Liver (tissue), 9 donors: ENCODE results near the gene INSR. TPM values are rescaled to one million over a fixed set of nuclear protein-coding genes. Genes with fewer than 3 reads are reported as not detected.
A peak's percentile ranks its signal among the peaks of the same experiment; 100 is the strongest.

Source experiments
- DNase-seq: peaks from one replicate; pipeline ENCODE4 v3.0.0-alpha.2; 2017; ENCODE audit warnings: low spot score
- H3K27ac ChIP-seq, 2 donors: one replicate each; pipeline ENCODE4 v1.7.0; 2013; ENCODE audit warnings: inconsistent platforms in 2 of 2, low read length in 2 of 2, control low read depth in 1 of 2, low read depth in 1 of 2, mild to moderate bottlenecking in 1 of 2
- H3K27me3 ChIP-seq, 4 donors: one replicate each; pipeline versions ENCODE4 v1.6.1 to v1.7.0; 2013; ENCODE audit warnings: low read length in 3 of 4, inconsistent platforms in 1 of 4, mild to moderate bottlenecking in 1 of 4, moderate library complexity in 1 of 4; ENCODE audit not compliant: control insufficient read depth in 4 of 4, insufficient read depth in 4 of 4
- H3K36me3 ChIP-seq, 4 donors: one replicate each; pipeline versions ENCODE4 v1.6.1 to v1.7.0; 2013; ENCODE audit warnings: low read length in 3 of 4, mild to moderate bottlenecking in 3 of 4, low read depth in 1 of 4, moderate library complexity in 1 of 4; ENCODE audit not compliant: control insufficient read depth in 4 of 4, insufficient read depth in 3 of 4
- H3K4me1 ChIP-seq, 4 donors: one replicate each; pipeline versions ENCODE4 v1.6.1 to v1.7.0; 2013; ENCODE audit warnings: low read length in 3 of 4, mild to moderate bottlenecking in 3 of 4, moderate library complexity in 1 of 4; ENCODE audit not compliant: control insufficient read depth in 4 of 4, insufficient read depth in 4 of 4
- H3K4me3 ChIP-seq, 3 donors: one replicate each; pipeline versions ENCODE4 v1.6.1 to v1.7.0; 2013; ENCODE audit warnings: low read length in 3 of 3, control low read depth in 1 of 3, low read depth in 1 of 3, mild to moderate bottlenecking in 1 of 3
- H3K9ac ChIP-seq, 2 donors: one replicate each; pipeline ENCODE4 v1.7.0; 2013; ENCODE audit warnings: low read length in 2 of 2, mild to moderate bottlenecking in 2 of 2, moderate library complexity in 2 of 2, control low read depth in 1 of 2, low read depth in 1 of 2
- H3K9me3 ChIP-seq, 4 donors: one replicate each; pipeline versions ENCODE4 v1.6.1 to v1.7.0; 2013; ENCODE audit warnings: low read length in 3 of 4; ENCODE audit not compliant: control insufficient read depth in 4 of 4
- EGR1 ChIP-seq, 2 donors: IDR thresholded peaks; 2 replicates each; pipeline ENCODE4 v1.6.1; 2016 to 2018; ENCODE audit warnings: antibody characterized with exemption in 2 of 2, low read depth in 2 of 2
- FOXA1 ChIP-seq: IDR thresholded peaks from 2 replicates; pipeline ENCODE4 v1.6.1; 2016; ENCODE audit warnings: antibody characterized with exemption
- FOXA2 ChIP-seq: IDR thresholded peaks from 2 replicates; pipeline ENCODE4 v1.6.1; 2016; ENCODE audit warnings: antibody characterized with exemption
- GABPA ChIP-seq, 2 donors: IDR thresholded peaks in 1 of 2; conservative IDR thresholded peaks in 1 of 2; 2 replicates each; pipeline ENCODE4 v1.6.1; 2016; ENCODE audit warnings: antibody characterized with exemption in 2 of 2, mild to moderate bottlenecking in 1 of 2, moderate library complexity in 1 of 2
- HNF4A ChIP-seq, 2 donors: conservative IDR thresholded peaks; 2 replicates each; pipeline ENCODE4 v1.6.1; 2016; ENCODE audit warnings: antibody characterized with exemption in 2 of 2, mild to moderate bottlenecking in 2 of 2
- HNF4G ChIP-seq: IDR thresholded peaks from 2 replicates; pipeline ENCODE4 v1.6.1; 2016; ENCODE audit warnings: antibody characterized with exemption
- MAX ChIP-seq: IDR thresholded peaks from 2 replicates; pipeline ENCODE4 v1.6.1; 2016; ENCODE audit warnings: antibody characterized with exemption
- NR2F2 ChIP-seq: IDR thresholded peaks from 2 replicates; pipeline ENCODE4 v1.6.1; 2016; ENCODE audit warnings: antibody characterized with exemption
- RAD21 ChIP-seq, 2 donors: IDR thresholded peaks; 2 replicates each; pipeline ENCODE4 v1.6.1; 2016; ENCODE audit warnings: antibody characterized with exemption in 2 of 2, mild to moderate bottlenecking in 2 of 2
- RXRA ChIP-seq, 2 donors: IDR thresholded peaks; 2 replicates each; pipeline ENCODE4 v1.6.1; 2017 to 2018; ENCODE audit warnings: antibody characterized with exemption in 2 of 2, mild to moderate bottlenecking in 1 of 2
- SP1 ChIP-seq: IDR thresholded peaks from 2 replicates; pipeline ENCODE4 v1.6.1; 2018; ENCODE audit warnings: antibody characterized with exemption, mild to moderate bottlenecking
- TAF1 ChIP-seq: conservative IDR thresholded peaks from 2 replicates; pipeline ENCODE4 v1.6.1; 2016; ENCODE audit warnings: antibody characterized with exemption, mild to moderate bottlenecking
- WGBS: extraction: QIAGEN DNeasy Blood & Tissue Kit; methylation state at CpG from one replicate; pipeline ENCODE4 v1.1.7; 2013; 5-methylcytosine and 5-hydroxymethylcytosine counted together
- polyA plus RNA-seq, 2 donors: library from polyadenylated mRNA; stranded (reverse) in 1 of 2; unstranded in 1 of 2; fragments of 200-250 nt in 1 of 2; fragments of >200 nt in 1 of 2; fragmentation: Nextera tagmentation in 1 of 2; extraction: Ambion mirVana in 1 of 2; gene quantifications; one replicate each; pipeline versions ENCODE4 v1.2.1 to v1.2.3, GENCODE V29; 2013 to 2015
- total RNA-seq, 2 donors: library from RNA; depleted of rRNA; stranded (reverse); fragments of >200 nt; gene quantifications; one replicate each; pipeline ENCODE4 v1.2.3, GENCODE V29; 2014
- TF ChIP-seq, protein P1 (sequence below): IDR thresholded peaks from 2 replicates; pipeline ENCODE4 v1.6.1; 2016; ENCODE audit warnings: antibody characterized with exemption
- donor health status: healthy.
- donor health status: healthy.
- donor health status: healthy.
- donor health status: healthy.
- donor health status: healthy.

The INSR gene
- total and polyA plus RNA-seq, 4 donors = 16.5 to 97.5 (median 50.8) TPM

- H3K27me3 ChIP-seq = no peaks in the 10 kb centered on the region
- peaks cover 3 to 6% (median 3%) of the 10 kb centered on the region in 4 donors for H3K36me3 ChIP-seq
- H3K27ac ChIP-seq = peak overlapping the region in 1 of 2 donors; percentile 18
- H3K9ac ChIP-seq = no peak overlapping the region
- DNase-seq = no peak
- peaks cover 6 to 10% (median 7%) of the 10 kb centered on the region in 4 donors for H3K4me1 ChIP-seq
- no peaks in the 10 kb centered on the region for H3K9me3 ChIP-seq
- no peak for TF ChIP-seq MAX
- TF ChIP-seq TAF1 = no peak
- TF ChIP-seq HNF4G = no peak
- WGBS = 76% methylated on average over 5 of the region's 5 CpGs
- H3K4me3 ChIP-seq = no peak overlapping the region
These were observed 21.2 kb downstream of the INSR start for GRCh38 chr19:7272856-7273578.

DNA sequence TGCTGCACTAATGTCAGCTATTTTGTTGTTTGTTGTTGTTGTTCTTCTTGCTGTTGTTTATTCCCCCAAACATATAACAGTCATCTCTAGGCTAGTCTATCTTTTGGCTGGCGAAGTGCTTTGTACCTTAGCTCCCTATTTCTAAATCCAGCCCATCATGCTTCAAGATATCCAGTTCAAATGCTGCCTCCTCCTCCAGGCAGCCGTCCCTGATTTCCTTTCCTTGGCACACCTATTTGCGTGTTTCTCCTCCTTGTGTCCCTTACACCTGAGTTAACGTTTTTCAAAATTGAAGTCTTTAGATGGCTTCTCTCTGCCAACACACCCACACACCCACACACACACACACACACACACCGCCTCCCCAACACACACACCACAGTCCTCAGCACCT, 25.5 kb downstream of the INSR start:
- peaks cover 6 to 15% (median 7%) of the 10 kb centered on the region in 4 donors for H3K4me1 ChIP-seq
- TF ChIP-seq FOXA1 = no peak
- no peak for TF ChIP-seq SP1
- TF ChIP-seq TAF1 = no peak
- no peak for TF ChIP-seq NR2F2
- TF ChIP-seq, protein P1, sequence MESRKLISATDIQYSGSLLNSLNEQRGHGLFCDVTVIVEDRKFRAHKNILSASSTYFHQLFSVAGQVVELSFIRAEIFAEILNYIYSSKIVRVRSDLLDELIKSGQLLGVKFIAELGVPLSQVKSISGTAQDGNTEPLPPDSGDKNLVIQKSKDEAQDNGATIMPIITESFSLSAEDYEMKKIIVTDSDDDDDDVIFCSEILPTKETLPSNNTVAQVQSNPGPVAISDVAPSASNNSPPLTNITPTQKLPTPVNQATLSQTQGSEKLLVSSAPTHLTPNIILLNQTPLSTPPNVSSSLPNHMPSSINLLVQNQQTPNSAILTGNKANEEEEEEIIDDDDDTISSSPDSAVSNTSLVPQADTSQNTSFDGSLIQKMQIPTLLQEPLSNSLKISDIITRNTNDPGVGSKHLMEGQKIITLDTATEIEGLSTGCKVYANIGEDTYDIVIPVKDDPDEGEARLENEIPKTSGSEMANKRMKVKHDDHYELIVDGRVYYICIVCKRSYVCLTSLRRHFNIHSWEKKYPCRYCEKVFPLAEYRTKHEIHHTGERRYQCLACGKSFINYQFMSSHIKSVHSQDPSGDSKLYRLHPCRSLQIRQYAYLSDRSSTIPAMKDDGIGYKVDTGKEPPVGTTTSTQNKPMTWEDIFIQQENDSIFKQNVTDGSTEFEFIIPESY = no peak
- TF ChIP-seq MAX = no peak
- TF ChIP-seq RAD21 (IDR thresholded peaks at IDR 0.05) = no peak
- TF ChIP-seq GABPA (IDR thresholded peaks at IDR 0.05 in 1 of 2, conservative IDR thresholded peaks at IDR 0.05 in 1 of 2) = no peak
- H3K4me3 ChIP-seq = no peak overlapping the region
- DNase-seq = no peak
- peak overlapping the region; percentile 6 to 47 for H3K27ac ChIP-seq
- no peaks in the 10 kb centered on the region for H3K9me3 ChIP-seq
- peaks cover 6 to 13% (median 9%) of the 10 kb centered on the region in 4 donors for H3K36me3 ChIP-seq
- H3K27me3 ChIP-seq = no peaks in the 10 kb centered on the region
- WGBS = 85% methylated on average over 5 of the region's 5 CpGs
- H3K9ac ChIP-seq = no peak overlapping the region

DNA sequence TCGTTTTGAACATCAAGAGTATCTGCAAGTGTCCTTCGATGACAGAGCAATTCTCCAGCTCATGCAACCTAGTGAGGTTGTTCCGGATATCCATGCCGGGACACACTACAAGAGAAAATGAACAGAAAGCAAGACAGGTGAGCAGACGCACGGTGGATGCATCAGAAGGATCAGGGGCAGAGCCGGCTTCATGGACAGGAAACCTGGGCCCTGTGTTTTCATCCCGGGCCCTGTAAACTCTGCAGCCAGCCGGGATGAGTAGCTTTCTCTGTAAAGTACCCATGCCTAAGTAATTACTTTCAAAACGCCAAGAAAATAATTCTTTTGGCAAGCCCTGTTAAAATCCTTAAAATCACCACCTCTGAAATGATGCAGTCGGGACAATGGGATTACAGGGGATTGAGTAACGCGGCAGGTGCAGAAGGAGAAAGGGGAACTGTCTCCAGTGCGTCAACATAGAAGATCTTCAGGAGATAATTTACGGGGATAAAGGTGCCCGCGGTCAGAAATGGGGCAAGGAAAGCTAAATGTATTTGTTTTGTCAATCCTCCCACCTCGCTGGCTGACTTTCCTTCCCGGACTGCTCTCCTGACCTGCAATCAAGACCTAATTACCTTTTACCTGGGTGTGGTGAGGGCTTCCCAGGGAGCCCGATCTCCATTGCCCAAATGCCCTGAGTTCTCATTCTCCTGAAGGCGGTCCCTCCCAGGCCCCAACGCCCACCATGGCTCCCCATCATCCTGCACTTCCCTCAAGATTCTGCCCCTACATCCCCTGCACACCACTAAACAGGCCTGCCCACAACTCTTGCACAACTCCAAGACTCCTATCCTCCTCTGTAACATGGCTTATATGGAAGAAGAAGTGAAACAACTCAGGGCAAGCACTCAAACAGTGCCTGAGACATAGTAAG, 26.2 kb downstream of the INSR start:
- peaks cover 6 to 14% (median 7%) of the 10 kb centered on the region in 4 donors for H3K4me1 ChIP-seq
- no peaks in the 10 kb centered on the region for H3K27me3 ChIP-seq
- WGBS = 68% methylated on average over 22 of the region's 22 CpGs
- no peak for TF ChIP-seq HNF4G
- TF ChIP-seq RAD21 (IDR thresholded peaks at IDR 0.05) = no peak
- peak in 1 of 2 donors; percentile 24 for TF ChIP-seq RXRA (IDR thresholded peaks at IDR 0.05)
- TF ChIP-seq HNF4A (conservative IDR thresholded peaks at IDR 0.05) = no peak
- no peak for TF ChIP-seq EGR1 (IDR thresholded peaks at IDR 0.05; ENCODE audit: low read depth in 2 of 2)
- TF ChIP-seq FOXA2 = no peak
- H3K9ac ChIP-seq = no peak overlapping the region
- H3K36me3 ChIP-seq = peaks cover 5 to 12% (median 8%) of the 10 kb centered on the region in 4 donors
- H3K4me3 ChIP-seq = no peak overlapping the region
- no peaks in the 10 kb centered on the region for H3K9me3 ChIP-seq
- peak overlapping the region; percentile 6 to 47 for H3K27ac ChIP-seq
- no peak for DNase-seq
